ENCODE results near the gene LDLRAD3.

LDLRAD3 gene

DNA sequence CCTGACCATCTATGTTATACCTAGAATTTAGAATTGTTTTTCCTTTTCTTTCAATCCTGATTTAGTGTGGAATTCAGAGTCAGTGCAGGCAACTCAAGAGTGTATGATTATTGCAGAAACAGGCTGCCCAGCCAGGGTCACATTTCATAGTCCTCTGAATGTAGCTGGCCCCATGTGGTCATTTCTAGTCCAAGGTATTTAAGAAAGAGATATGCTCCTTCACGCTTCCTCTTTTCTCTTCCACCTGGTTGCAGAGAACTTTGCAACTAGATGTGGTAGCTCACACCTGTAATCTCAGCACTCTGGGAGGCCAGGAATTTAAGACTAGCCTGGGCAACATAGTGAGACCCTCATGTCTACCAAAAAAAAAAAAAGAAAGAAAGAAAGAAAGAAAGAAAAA, 27.6 kb upstream of the LDLRAD3 start:
- H3K36me3 ChIP-seq (ENCODE audit: control insufficient read depth, insufficient read depth, low read length): no peaks in the 10 kb centered on the region
- H2AFZ ChIP-seq: no peak overlapping the region
- TF ChIP-seq CTCF (IDR thresholded peaks at IDR 0.05): no peak
- H3K27me3 ChIP-seq (ENCODE audit: control insufficient read depth, insufficient read depth, low read length): no peaks in the 10 kb centered on the region
- no peaks in the 10 kb centered on the region for H3K79me2 ChIP-seq
- no peak overlapping the region for H3K27ac ChIP-seq
- H3K9ac ChIP-seq: no peak overlapping the region
- no peaks in the 10 kb centered on the region for H3K4me1 ChIP-seq
- H3K4me3 ChIP-seq (ENCODE audit: low read depth, low read length): no peak overlapping the region
- H3K9me3 ChIP-seq (ENCODE audit: control insufficient read depth, low read length): no peaks in the 10 kb centered on the region
- no peak overlapping the region for H3K4me2 ChIP-seq (ENCODE audit: low read length)

DNA sequence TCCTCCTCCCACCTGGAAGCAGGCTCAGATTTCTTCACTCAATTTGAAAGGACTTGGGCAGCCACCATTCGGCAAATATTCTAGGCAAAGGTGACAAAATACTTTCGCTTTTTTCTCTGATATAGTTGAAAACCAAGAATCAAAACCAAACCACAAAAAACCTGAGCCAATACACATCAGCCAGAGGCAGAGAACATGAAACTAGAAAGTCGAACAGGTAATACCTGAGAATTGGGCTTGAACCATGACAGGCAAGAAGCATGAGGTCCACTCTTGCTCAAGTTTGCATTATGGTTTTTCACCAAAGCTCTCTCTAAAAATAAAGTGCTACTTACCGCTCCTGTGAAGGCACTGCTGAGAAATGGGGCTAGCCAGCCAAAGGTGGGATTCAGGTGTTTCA, 26.2 kb upstream of the LDLRAD3 start:
- H3K4me3 ChIP-seq (ENCODE audit: low read depth, low read length): no peak overlapping the region
- H3K4me1 ChIP-seq: no peaks in the 10 kb centered on the region
- no peak overlapping the region for H2AFZ ChIP-seq
- H3K79me2 ChIP-seq: no peaks in the 10 kb centered on the region
- H3K27ac ChIP-seq: no peak overlapping the region
- H3K27me3 ChIP-seq (ENCODE audit: control insufficient read depth, insufficient read depth, low read length): no peaks in the 10 kb centered on the region
- H3K9me3 ChIP-seq (ENCODE audit: control insufficient read depth, low read length): no peaks in the 10 kb centered on the region
- no peak for TF ChIP-seq CTCF (IDR thresholded peaks at IDR 0.05)
- no peak overlapping the region for H3K9ac ChIP-seq
- no peaks in the 10 kb centered on the region for H3K36me3 ChIP-seq (ENCODE audit: control insufficient read depth, insufficient read depth, low read length)
- H3K4me2 ChIP-seq (ENCODE audit: low read length): no peak overlapping the region

DNA sequence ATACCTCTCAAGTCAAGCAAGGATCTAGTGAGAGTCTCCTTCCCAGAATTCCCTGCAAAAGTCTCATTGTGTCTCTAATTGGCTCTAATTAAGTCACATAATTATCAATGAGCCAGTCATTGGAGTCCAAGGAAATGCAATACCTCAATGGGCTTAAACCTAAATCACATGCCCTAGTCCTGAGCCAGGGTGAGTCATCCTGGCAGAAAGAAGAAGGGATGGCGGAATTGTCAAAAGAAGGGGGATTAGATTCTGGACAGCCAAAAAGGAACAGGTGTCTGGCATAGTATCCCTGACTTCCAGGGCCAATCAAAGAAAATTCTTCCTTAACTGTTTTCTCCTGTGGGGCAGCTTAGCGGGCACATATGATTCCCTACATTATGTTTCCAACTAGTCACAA, 25.1 kb upstream of the LDLRAD3 start:
- TF ChIP-seq CTCF (IDR thresholded peaks at IDR 0.05): no peak
- Histone ChIP-seq H3K27me3 (ENCODE audit: control insufficient read depth, insufficient read depth, low read length) (no peaks in the 10 kb centered on the region), H3K27ac (no peak overlapping the region), H3K9me3 (ENCODE audit: control insufficient read depth, low read length) (no peaks in the 10 kb centered on the region), H3K9ac (no peak overlapping the region), H3K4me1 (no peaks in the 10 kb centered on the region), H3K4me2 (ENCODE audit: low read length) (no peak overlapping the region), H3K36me3 (ENCODE audit: control insufficient read depth, insufficient read depth, low read length) (no peaks in the 10 kb centered on the region), H2AFZ (no peak overlapping the region), H3K79me2 (no peaks in the 10 kb centered on the region), H3K4me3 (ENCODE audit: low read depth, low read length) (no peak overlapping the region)

DNA sequence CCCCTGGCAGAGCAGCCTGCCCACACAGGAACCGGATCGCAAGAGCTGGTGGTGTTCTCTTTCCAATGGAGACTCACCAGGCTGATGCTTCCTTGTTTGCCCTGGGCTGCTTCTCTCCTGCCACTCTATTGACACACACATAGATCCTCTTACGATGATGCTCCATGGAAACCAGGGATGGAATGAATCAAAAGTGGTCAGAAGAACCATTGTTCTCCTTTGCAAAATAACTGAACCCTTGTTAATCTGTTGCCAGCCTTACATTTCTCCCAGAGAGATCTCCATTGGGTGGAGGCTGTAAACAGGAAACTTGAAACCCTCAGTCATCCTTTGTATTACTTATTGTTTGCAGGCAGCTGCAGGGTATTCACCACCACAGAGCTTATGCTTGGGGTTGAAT, 24.6 kb upstream of the LDLRAD3 start:
- no peaks in the 10 kb centered on the region for H3K4me1 ChIP-seq
- no peaks in the 10 kb centered on the region for H3K9me3 ChIP-seq (ENCODE audit: control insufficient read depth, low read length)
- H3K27ac ChIP-seq: no peak overlapping the region
- no peak overlapping the region for H3K9ac ChIP-seq
- no peaks in the 10 kb centered on the region for H3K79me2 ChIP-seq
- TF ChIP-seq CTCF (IDR thresholded peaks at IDR 0.05): no peak
- H3K4me3 ChIP-seq (ENCODE audit: low read depth, low read length): no peak overlapping the region
- H2AFZ ChIP-seq: no peak overlapping the region
- H3K4me2 ChIP-seq (ENCODE audit: low read length): no peak overlapping the region
- H3K36me3 ChIP-seq (ENCODE audit: control insufficient read depth, insufficient read depth, low read length): no peaks in the 10 kb centered on the region
- no peaks in the 10 kb centered on the region for H3K27me3 ChIP-seq (ENCODE audit: control insufficient read depth, insufficient read depth, low read length)

DNA sequence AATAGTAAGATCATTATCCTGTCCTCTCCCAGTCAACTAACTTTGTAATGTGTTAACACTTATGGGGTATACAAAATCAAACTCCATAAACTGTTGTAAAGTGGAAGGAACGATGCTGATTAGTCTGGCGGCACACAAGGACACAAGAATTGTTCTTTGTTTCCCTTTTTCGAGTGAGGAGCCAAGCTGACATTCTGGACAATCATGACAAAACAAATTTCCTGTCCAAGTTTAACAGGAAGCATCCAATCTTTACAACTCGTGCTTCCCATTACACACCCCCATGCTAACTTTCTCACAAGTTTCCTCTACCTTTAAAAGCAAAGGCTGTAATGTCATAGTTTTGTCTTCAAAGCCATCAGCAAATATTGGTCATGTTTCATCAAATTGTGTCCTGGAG, 20.4 kb upstream of the LDLRAD3 start:
- no peaks in the 10 kb centered on the region for H3K27me3 ChIP-seq (ENCODE audit: control insufficient read depth, insufficient read depth, low read length)
- no peak overlapping the region for H3K9ac ChIP-seq
- no peak overlapping the region for H3K4me3 ChIP-seq (ENCODE audit: low read depth, low read length)
- no peaks in the 10 kb centered on the region for H3K9me3 ChIP-seq (ENCODE audit: control insufficient read depth, low read length)
- no peaks in the 10 kb centered on the region for H3K36me3 ChIP-seq (ENCODE audit: control insufficient read depth, insufficient read depth, low read length)
- no peaks in the 10 kb centered on the region for H3K4me1 ChIP-seq
- H3K27ac ChIP-seq: no peak overlapping the region
- TF ChIP-seq CTCF (IDR thresholded peaks at IDR 0.05): no peak
- H3K79me2 ChIP-seq: no peaks in the 10 kb centered on the region
- H3K4me2 ChIP-seq (ENCODE audit: low read length): no peak overlapping the region
- H2AFZ ChIP-seq: no peak overlapping the region
